Heart left ventricle (tissue), 16 donors: ENCODE measurements around the gene VWA8. TPM values are rescaled to one million over a fixed set of nuclear protein-coding genes. Genes with fewer than 3 reads are reported as not detected.

ENCODE experiments used
- ATAC-seq, 4 donors: fragments of 200-7000 bp; cut with Tn5 transposase; one replicate each; pipeline ENCODE4 v1.9.1; 2020 to 2022; ENCODE audit warnings: moderate library complexity in 4 of 4, mild to moderate bottlenecking in 3 of 4, moderate number of reproducible peaks in 1 of 4
- DNase-seq, 5 donors: peaks; one replicate each; pipeline ENCODE4 v3.0.0-alpha.2; 2020
- H3K27ac ChIP-seq, 12 donors: fragments of 200-600 bp; sonication (generic) in 4 of 12; one replicate each; pipeline versions ENCODE4 v1.5.0 to v1.8.0; 2016 to 2022; ENCODE audit warnings: mild to moderate bottlenecking in 2 of 12
- H3K27me3 ChIP-seq, 9 donors: fragments of 200-600 bp; sonication (generic) in 2 of 9; one replicate each; pipeline versions ENCODE4 v1.5.1 to v1.8.0; 2016 to 2022; ENCODE audit warnings: mild to moderate bottlenecking in 3 of 9
- H3K36me3 ChIP-seq, 9 donors: fragments of 200-600 bp; sonication (generic) in 2 of 9; one replicate each; pipeline versions ENCODE4 v1.5.0 to v1.8.0; 2018 to 2022; ENCODE audit warnings: mild to moderate bottlenecking in 2 of 9
- H3K4me1 ChIP-seq, 12 donors: fragments of 200-600 bp; sonication (generic) in 4 of 12; one replicate each; pipeline versions ENCODE4 v1.5.0 to v1.8.0; 2016 to 2022; ENCODE audit warnings: mild to moderate bottlenecking in 3 of 12
- H3K4me3 ChIP-seq, 12 donors: fragments of 200-600 bp; sonication (generic) in 4 of 12; one replicate each; pipeline versions ENCODE4 v1.5.0 to v1.8.0; 2017 to 2022; ENCODE audit warnings: mild to moderate bottlenecking in 9 of 12, moderate library complexity in 4 of 12
- H3K9me3 ChIP-seq, 12 donors: fragments of 200-600 bp; sonication (generic) in 4 of 12; one replicate each; pipeline versions ENCODE4 v1.5.0 to v1.8.0; 2016 to 2022; ENCODE audit warnings: mild to moderate bottlenecking in 1 of 12
- POLR2A ChIP-seq, 2 donors: fragments of 450-650 bp; IDR thresholded peaks; one replicate each; pipeline ENCODE4 v1.6.1; 2017; ENCODE audit warnings: antibody characterized with exemption in 2 of 2, mild to moderate bottlenecking in 2 of 2, moderate library complexity in 2 of 2
- WGBS, 4 donors: extraction: QIAGEN DNeasy Blood & Tissue Kit in 2 of 4; methylation state at CpG; one replicate each; pipeline versions ENCODE4 v1.1.5 to v1.1.7; 2013 to 2018; 5-methylcytosine and 5-hydroxymethylcytosine counted together
- intact Hi-C, 10 donors: fragments of 100-400 bp; cut with DNase I; formaldehyde crosslinking; loops; one replicate each; pipeline versions ENCODE4 v1.11.1 to v1.14.2; 2022
- polyA plus RNA-seq, 2 donors: library from polyadenylated mRNA; stranded (reverse); fragments of 200-250 nt; gene quantifications; one replicate each; pipeline ENCODE4 v1.2.3, GENCODE V29; 2013
- total RNA-seq, 9 donors: library from RNA; depleted of rRNA in 2 of 9; stranded (reverse); fragments of >200 nt in 2 of 9; fragmentation: NEBNext Ultra II Directional in 3 of 9; extraction: Animal tissue kit (Norgen Biotek cat#: 25700) in 3 of 9; gene quantifications; one replicate each; pipeline versions ENCODE4 v1.1.0 to v1.2.4, GENCODE V29; 2016 to 2023
- TF ChIP-seq, protein P1 (sequence below), 12 donors: fragments of 200-600 bp; sonication (generic) in 4 of 12; IDR thresholded peaks; one replicate each; pipeline versions ENCODE4 v1.5.0 to v1.8.0; 2018 to 2022; ENCODE audit warnings: antibody characterized with exemption in 12 of 12, mild to moderate bottlenecking in 5 of 12
- donor health status: ischemic (EF 13 %, LVEDD 7.1; RV severe dilation, severe dysfunction).
- donor health status: healthy with polysubstance abuse.
- donor health status: DM: no; HTN: yes; CAD: no.
- donor health status: DM: no; HTN: no; CAD: no.
- donor health status: ischemic (EF 25% LVEDD 6.9; RV normal size, moderate dysfunction).
- donor health status: ischemic (EF 25% LVEDD 5.7; RV mildly dilated, moderate dysfunction).
- donor health status: healthy.
- donor health status: DM: yes; HTN: yes; CAD: no.
- donor health status: ischemic (EF 35%, LVEDD 5.7; RV mildly dilated, moderate dysfunction).
- donor health status: nonischemic (EF 11% LVEDD 7.7; RV severe dilation, severe dysfunction).
- donor health status: DM: yes; HTN: yes; CAD: no.
- donor health status: PGD.
- donor health status: ischemic (EF 29% LVEDD 5.4; RV normal size, mild dysfunction).
- donor health status: nonischemic (EF 23%, LVEDD 6.1; RV moderate dilation, normal function).

VWA8 gene
- total and polyA plus RNA-seq, 11 donors, result 12.1 to 64.1 (median 41.8) TPM

DNA sequence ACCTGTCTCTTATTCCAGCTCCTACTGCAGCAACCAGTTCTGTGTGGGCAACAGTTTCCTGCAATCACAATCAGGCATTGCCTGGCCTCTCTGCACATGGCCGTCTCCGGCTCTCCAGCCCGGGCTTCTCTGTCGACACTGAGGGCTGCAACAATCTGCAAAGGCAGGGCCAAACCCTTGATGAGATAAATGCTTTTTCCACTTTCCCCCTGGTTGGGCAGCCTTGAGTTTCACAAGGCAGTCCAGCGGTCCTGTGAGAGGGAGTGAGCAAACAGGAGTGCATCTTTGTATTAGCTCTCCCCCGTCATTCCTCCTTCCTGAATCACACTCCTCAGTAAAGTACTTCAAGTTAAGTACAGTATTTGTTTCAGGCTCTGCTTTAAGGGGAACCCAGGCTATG, 40.7 kb upstream of the VWA8 start:
- peak in 1 of 4 donors; percentile 39 for ATAC-seq
- DNase-seq, result no peak
- no peaks in the 10 kb centered on the region for H3K9me3 ChIP-seq
- H3K4me3 ChIP-seq, result no peak overlapping the region
- intact Hi-C loops, result no loop called here
- H3K27me3 ChIP-seq, result no peaks in the 10 kb centered on the region
- 34 to 44% (median 42%) methylated on average over 6 of the region's 6 CpGs for WGBS, 4 donors
- peaks cover 0 to 5% (median 0%) of the 10 kb centered on the region in 12 donors for H3K4me1 ChIP-seq
- H3K36me3 ChIP-seq, result no peaks in the 10 kb centered on the region
- no peak overlapping the region for H3K27ac ChIP-seq
- TF ChIP-seq, protein P1, sequence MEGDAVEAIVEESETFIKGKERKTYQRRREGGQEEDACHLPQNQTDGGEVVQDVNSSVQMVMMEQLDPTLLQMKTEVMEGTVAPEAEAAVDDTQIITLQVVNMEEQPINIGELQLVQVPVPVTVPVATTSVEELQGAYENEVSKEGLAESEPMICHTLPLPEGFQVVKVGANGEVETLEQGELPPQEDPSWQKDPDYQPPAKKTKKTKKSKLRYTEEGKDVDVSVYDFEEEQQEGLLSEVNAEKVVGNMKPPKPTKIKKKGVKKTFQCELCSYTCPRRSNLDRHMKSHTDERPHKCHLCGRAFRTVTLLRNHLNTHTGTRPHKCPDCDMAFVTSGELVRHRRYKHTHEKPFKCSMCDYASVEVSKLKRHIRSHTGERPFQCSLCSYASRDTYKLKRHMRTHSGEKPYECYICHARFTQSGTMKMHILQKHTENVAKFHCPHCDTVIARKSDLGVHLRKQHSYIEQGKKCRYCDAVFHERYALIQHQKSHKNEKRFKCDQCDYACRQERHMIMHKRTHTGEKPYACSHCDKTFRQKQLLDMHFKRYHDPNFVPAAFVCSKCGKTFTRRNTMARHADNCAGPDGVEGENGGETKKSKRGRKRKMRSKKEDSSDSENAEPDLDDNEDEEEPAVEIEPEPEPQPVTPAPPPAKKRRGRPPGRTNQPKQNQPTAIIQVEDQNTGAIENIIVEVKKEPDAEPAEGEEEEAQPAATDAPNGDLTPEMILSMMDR (IDR thresholded peaks at IDR 0.05), result no peak
- no peak for TF ChIP-seq POLR2A (IDR thresholded peaks at IDR 0.05)

- no peak for ATAC-seq
- Histone ChIP-seq H3K4me3 (no peak overlapping the region), H3K36me3 (no peaks in the 10 kb centered on the region), H3K4me1 (peaks cover 0 to 5% (median 0%) of the 10 kb centered on the region in 12 donors), H3K9me3 (no peaks in the 10 kb centered on the region), H3K27ac (no peak overlapping the region), H3K27me3 (no peaks in the 10 kb centered on the region)
- intact Hi-C loops, result no loop called here
- 63 to 73% (median 65%) methylated on average over 2 of the region's 2 CpGs for WGBS, 4 donors
- TF ChIP-seq, protein P1 (IDR thresholded peaks at IDR 0.05), result no peak
- TF ChIP-seq POLR2A (IDR thresholded peaks at IDR 0.05), result no peak
- no peak for DNase-seq
Observed at GRCh38 chr13:42000846-42001245, 39.9 kb upstream of the VWA8 start.

DNA sequence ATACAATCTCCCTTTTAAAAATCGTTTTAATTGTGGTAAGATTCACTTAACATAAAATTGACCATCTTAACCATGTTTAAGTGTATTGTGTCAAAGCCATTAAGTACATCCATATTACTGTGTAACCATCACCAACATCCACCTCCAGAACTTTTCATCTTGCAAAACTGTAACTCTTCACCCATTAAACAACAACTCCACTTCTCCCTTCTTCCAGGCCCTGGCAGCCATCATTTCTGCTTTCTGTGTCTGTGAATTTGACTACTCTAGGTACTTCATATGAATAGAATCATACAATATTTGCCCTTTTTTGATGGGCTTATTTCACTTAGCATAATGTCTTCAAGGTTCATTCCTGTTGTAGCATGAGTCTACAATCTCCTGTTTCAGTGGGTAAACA, 36.5 kb upstream of the VWA8 start:
- no peaks in the 10 kb centered on the region for H3K36me3 ChIP-seq
- no peaks in the 10 kb centered on the region for H3K27me3 ChIP-seq
- peaks cover 0 to 6% (median 0%) of the 10 kb centered on the region in 12 donors for H3K4me1 ChIP-seq
- ATAC-seq (no peak), DNase-seq (no peak)
- TF ChIP-seq, protein P1 (IDR thresholded peaks at IDR 0.05), result no peak
- TF ChIP-seq POLR2A (IDR thresholded peaks at IDR 0.05), result no peak
- H3K9me3 ChIP-seq, result no peaks in the 10 kb centered on the region
- WGBS, 4 donors, result 66 to 87% (median 80%) methylated on average over 1 of the region's 1 CpG
- no peak overlapping the region for H3K27ac ChIP-seq
- intact Hi-C loops, result no loop called here
- no peak overlapping the region for H3K4me3 ChIP-seq

DNA sequence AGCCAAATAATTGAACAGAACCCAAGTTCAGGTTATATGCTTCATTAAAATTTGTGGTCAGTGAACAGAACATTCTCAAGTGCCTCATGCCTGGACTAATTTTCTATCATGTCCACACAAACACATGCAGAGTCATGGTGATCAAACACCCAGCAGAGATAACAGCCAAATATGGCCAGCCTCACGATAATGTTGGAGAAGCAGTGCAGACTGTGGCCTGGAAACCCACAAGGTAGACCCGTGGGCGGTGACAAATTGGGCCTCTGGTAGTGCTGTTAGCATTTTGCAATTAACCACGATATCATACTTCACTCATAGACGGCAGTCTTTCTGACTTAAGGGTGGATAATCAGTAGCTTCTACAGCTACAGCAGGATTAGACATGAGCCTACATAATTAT, 35.0 kb upstream of the VWA8 start:
- H3K9me3 ChIP-seq, result no peaks in the 10 kb centered on the region
- TF ChIP-seq POLR2A (IDR thresholded peaks at IDR 0.05), result no peak
- TF ChIP-seq, protein P1 (IDR thresholded peaks at IDR 0.05), result no peak
- DNase-seq (no peak), ATAC-seq (peak; percentile 57 to 75 (median 62))
- peaks cover 0 to 6% (median 0%) of the 10 kb centered on the region in 12 donors for H3K4me1 ChIP-seq
- intact Hi-C loops, result no loop called here
- no peak overlapping the region for H3K4me3 ChIP-seq
- H3K27me3 ChIP-seq, result no peaks in the 10 kb centered on the region
- WGBS, 4 donors, result 32 to 38% (median 35%) methylated on average over 5 of the region's 5 CpGs
- H3K27ac ChIP-seq, result no peak overlapping the region
- H3K36me3 ChIP-seq, result no peaks in the 10 kb centered on the region
